Erythroblast (primary cell): ENCODE results near the gene FNIP1.

ENCODE experiments used
- GATA1 ChIP-seq: IDR thresholded peaks from 2 replicates; pipeline ENCODE4 v1.6.1; 2011; ENCODE audit warnings: low read depth, mild to moderate bottlenecking, control low read depth, low read length, moderate library complexity
- POLR2A ChIP-seq: IDR thresholded peaks from 2 replicates; pipeline ENCODE4 v1.6.1; 2011; ENCODE audit warnings: mild to moderate bottlenecking, low read length

DNA sequence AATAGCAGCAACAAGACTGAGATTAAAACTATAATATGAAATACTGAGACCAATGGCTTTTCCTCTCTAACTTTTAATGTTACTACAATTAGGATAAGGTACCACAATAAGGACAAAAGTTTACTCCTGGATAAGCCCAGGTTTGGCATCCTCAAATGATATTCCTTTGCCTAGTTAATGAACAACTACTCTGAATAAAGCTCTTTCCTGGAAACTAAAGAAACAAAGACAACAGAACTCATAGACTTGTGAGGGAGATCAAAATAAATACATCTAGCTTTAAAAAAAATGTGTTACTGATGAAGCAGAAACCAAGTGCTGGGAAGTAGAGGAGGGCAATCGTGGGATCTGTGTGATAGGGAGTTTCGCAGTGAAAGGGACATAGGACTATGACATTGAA lies 142.5 kb downstream of the FNIP1 start:
- TF ChIP-seq POLR2A (no peak), GATA1 (no peak)
